Measurements from ENCODE around the gene IPO13.

Gene IPO13

GRCh38 chr1:43997295-43997999, 50.7 kb downstream of the IPO13 start:
- no peak for DNase-seq (ENCODE audit: low read depth)
- TF ChIP-seq CTCF (IDR thresholded peaks at IDR 0.05; ENCODE audit: control insufficient read depth, extremely low read depth, insufficient read depth) = no peak
- no peak overlapping the region for H3K4me3 ChIP-seq (ENCODE audit: low read depth, low read length)

- no peak overlapping the region for H3K4me3 ChIP-seq (ENCODE audit: low read depth, low read length)
- no peak for DNase-seq (ENCODE audit: low read depth)
- TF ChIP-seq CTCF (IDR thresholded peaks at IDR 0.05; ENCODE audit: control insufficient read depth, extremely low read depth, insufficient read depth) = no peak
Measured at GRCh38 chr1:43998000-43998378, 51.2 kb downstream of the IPO13 start.

GRCh38 chr1:43999455-43999854, 52.7 kb downstream of the IPO13 start:
- no peak for TF ChIP-seq CTCF (IDR thresholded peaks at IDR 0.05; ENCODE audit: control insufficient read depth, extremely low read depth, insufficient read depth)
- H3K4me3 ChIP-seq (ENCODE audit: low read depth, low read length) = no peak overlapping the region
- DNase-seq (ENCODE audit: low read depth) = no peak

GRCh38 chr1:44000122-44000665, 53.4 kb downstream of the IPO13 start:
- no peak for TF ChIP-seq CTCF (IDR thresholded peaks at IDR 0.05; ENCODE audit: control insufficient read depth, extremely low read depth, insufficient read depth)
- no peak for DNase-seq (ENCODE audit: low read depth)
- no peak overlapping the region for H3K4me3 ChIP-seq (ENCODE audit: low read depth, low read length)

- no peak for TF ChIP-seq CTCF (IDR thresholded peaks at IDR 0.05; ENCODE audit: control insufficient read depth, extremely low read depth, insufficient read depth)
- no peak overlapping the region for H3K4me3 ChIP-seq (ENCODE audit: low read depth, low read length)
- no peak for DNase-seq (ENCODE audit: low read depth)
Measured at GRCh38 chr1:44002165-44002564, 55.4 kb downstream of the IPO13 start.

GRCh38 chr1:44002606-44003157, 55.9 kb downstream of the IPO13 start:
- DNase-seq (ENCODE audit: low read depth) = no peak
- no peak overlapping the region for H3K4me3 ChIP-seq (ENCODE audit: low read depth, low read length)
- TF ChIP-seq CTCF (IDR thresholded peaks at IDR 0.05; ENCODE audit: control insufficient read depth, extremely low read depth, insufficient read depth) = 0 out of 2 replicates have a peak, but pooled peaks have one; percentile 6
